Trophoblast cell (in vitro differentiated cells and primary cell): ENCODE measurements around the gene CD2.

Experiments used
- DNase-seq, 2 donors: peaks; one replicate each; pipeline ENCODE4 v3.0.0-alpha.2; 2016
- H2AFZ ChIP-seq: 2 replicates; pipeline ENCODE4 v1.6.1; 2013; ENCODE audit warnings: low read length, moderate library complexity, mild to moderate bottlenecking; ENCODE audit not compliant: insufficient read depth, poor library complexity
- H2AK5ac ChIP-seq: 2 replicates; pipeline ENCODE4 v1.6.1; 2013; ENCODE audit warnings: mild to moderate bottlenecking, low read length
- H2BK120ac ChIP-seq: 2 replicates; pipeline ENCODE4 v1.6.1; 2013; ENCODE audit warnings: low read length, mild to moderate bottlenecking, moderate library complexity; ENCODE audit not compliant: insufficient read depth, poor library complexity
- H2BK12ac ChIP-seq: 2 replicates; pipeline ENCODE4 v1.6.1; 2013; ENCODE audit warnings: mild to moderate bottlenecking, low read length, moderate library complexity
- H2BK5ac ChIP-seq: 2 replicates; pipeline ENCODE4 v1.6.1; 2013; ENCODE audit warnings: low read length, low read depth, moderate library complexity, mild to moderate bottlenecking; ENCODE audit not compliant: poor library complexity
- H3K14ac ChIP-seq: 2 replicates; pipeline ENCODE4 v1.6.1; 2013; ENCODE audit warnings: mild to moderate bottlenecking, low read length
- H3K18ac ChIP-seq: 2 replicates; pipeline ENCODE4 v1.6.1; 2013; ENCODE audit warnings: mild to moderate bottlenecking, low read length
- H3K23ac ChIP-seq: 2 replicates; pipeline ENCODE4 v1.6.1; 2013; ENCODE audit warnings: low read length
- H3K27ac ChIP-seq: 2 replicates; pipeline ENCODE4 v1.5.1; 2013; ENCODE audit warnings: low read depth, mild to moderate bottlenecking, inconsistent platforms, low read length, moderate library complexity
- H3K27me3 ChIP-seq: 2 replicates; pipeline ENCODE4 v1.6.1; 2013; ENCODE audit warnings: inconsistent platforms, mild to moderate bottlenecking, low read length, moderate library complexity; ENCODE audit not compliant: insufficient read depth
- H3K36me3 ChIP-seq, 2 experiments: 1 replicate in 1 of 2; 2 replicates in 1 of 2; pipeline ENCODE4 v1.6.1; 2013; ENCODE audit warnings: low read length in 2 of 2, mild to moderate bottlenecking in 2 of 2, moderate library complexity in 1 of 2; ENCODE audit not compliant: insufficient read depth in 2 of 2, control insufficient read depth in 1 of 2
- H3K4ac ChIP-seq: 2 replicates; pipeline ENCODE4 v1.6.1; 2013; ENCODE audit warnings: low read depth, mild to moderate bottlenecking, low read length, moderate library complexity
- H3K4me1 ChIP-seq, 2 experiments: 1 replicate in 1 of 2; 2 replicates in 1 of 2; pipeline ENCODE4 v1.6.1; 2013; ENCODE audit warnings: low read length in 2 of 2, mild to moderate bottlenecking in 2 of 2, moderate library complexity in 1 of 2; ENCODE audit not compliant: insufficient read depth in 2 of 2, control insufficient read depth in 1 of 2
- H3K4me2 ChIP-seq: 2 replicates; pipeline ENCODE4 v1.6.1; 2013; ENCODE audit warnings: inconsistent platforms, mild to moderate bottlenecking, low read length, moderate library complexity
- H3K4me3 ChIP-seq: 2 replicates; pipeline ENCODE4 v1.5.1; 2013; ENCODE audit warnings: mild to moderate bottlenecking, low read depth, low read length, inconsistent platforms
- H3K79me1 ChIP-seq: one replicate; pipeline ENCODE4 v1.6.1; 2013; ENCODE audit warnings: low read length
- H3K79me2 ChIP-seq: 2 replicates; pipeline ENCODE4 v1.6.1; 2013; ENCODE audit warnings: low read length, mild to moderate bottlenecking; ENCODE audit not compliant: control insufficient read depth, insufficient read depth, poor library complexity
- H3K9ac ChIP-seq: 2 replicates; pipeline ENCODE4 v1.6.1; 2013; ENCODE audit warnings: mild to moderate bottlenecking, low read length
- H3K9me3 ChIP-seq: 2 replicates; pipeline ENCODE4 v1.6.1; 2013; ENCODE audit warnings: low read depth, mild to moderate bottlenecking, control low read depth, inconsistent platforms, low read length; ENCODE audit not compliant: insufficient read depth
- H4K12ac ChIP-seq: 2 replicates; pipeline ENCODE4 v1.6.1; 2013; ENCODE audit warnings: low read depth, mild to moderate bottlenecking, low read length, moderate library complexity
- H4K8ac ChIP-seq: 2 replicates; pipeline ENCODE4 v1.6.1; 2013; ENCODE audit warnings: low read depth, mild to moderate bottlenecking, low read length, moderate library complexity
- H4K91ac ChIP-seq: one replicate; pipeline ENCODE4 v1.6.1; 2013; ENCODE audit warnings: low read depth, mild to moderate bottlenecking, low read length, moderate library complexity
- WGBS: extraction: QIAGEN DNeasy Blood & Tissue Kit; methylation state at CpG from one replicate; pipeline ENCODE4 v1.1.7; 2013; ENCODE audit warnings: missing lambda C conversion rate; ENCODE audit not compliant: insufficient read length, insufficient coverage; ENCODE audit errors: extremely low coverage; 5-methylcytosine and 5-hydroxymethylcytosine counted together

CD2 gene

GRCh38 chr1:116769561-116769977, 15.3 kb downstream of the CD2 start:
- no peak overlapping the region for H3K9ac ChIP-seq

GRCh38 chr1:116769994-116770393, 15.8 kb downstream of the CD2 start:
- H4K8ac ChIP-seq, result no peak overlapping the region
- no CpG with 5 or more reads among the region's 9 CpGs for WGBS

More at GRCh38 chr1:116769561-116769977, 15.3 kb downstream of the CD2 start:
- Histone ChIP-seq H3K36me3 (no peaks in the 10 kb centered on the region), H3K14ac (no peak overlapping the region), H2AK5ac (no peak overlapping the region), H3K79me1 (no peaks in the 10 kb centered on the region), H3K27ac (no peak overlapping the region), H3K4ac (no peak overlapping the region), H3K18ac (no peak overlapping the region), H2BK12ac (no peak overlapping the region), H2AFZ (no peak overlapping the region), H3K4me1 (no peaks in the 10 kb centered on the region), H3K27me3 (no peaks in the 10 kb centered on the region), H4K91ac (no peak overlapping the region), H3K23ac (no peak overlapping the region), H2BK120ac (no peak overlapping the region), H4K8ac (no peak overlapping the region), H2BK5ac (no peak overlapping the region), H3K4me3 (no peak overlapping the region), H4K12ac (no peak overlapping the region), H3K4me2 (no peak overlapping the region), H3K79me2 (no peaks in the 10 kb centered on the region), H3K9me3 (peaks cover 6% of the 10 kb centered on the region)
- no CpG with 5 or more reads among the region's 1 CpG for WGBS
- no peak for DNase-seq

DNA sequence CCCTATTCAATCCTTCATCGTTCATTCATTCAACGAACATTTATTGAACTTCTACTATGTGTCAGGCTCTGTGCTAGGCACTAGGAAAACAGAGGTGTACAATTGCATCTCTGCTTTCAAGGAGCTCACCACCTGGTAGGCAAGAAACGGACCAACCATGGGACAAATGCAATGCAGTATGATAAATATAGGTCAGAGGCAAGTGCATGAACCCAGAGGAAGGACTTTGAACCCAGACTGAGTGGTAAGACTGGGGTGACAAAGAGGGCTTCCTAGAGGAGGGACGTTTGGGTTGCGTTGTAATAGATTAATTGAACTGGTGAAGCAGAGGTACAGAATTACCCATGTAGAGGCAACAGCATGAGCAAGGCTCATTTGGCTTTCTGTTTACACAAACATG, 16.4 kb downstream of the CD2 start:
- no peak overlapping the region for H3K9ac ChIP-seq
- H3K18ac ChIP-seq, result no peak overlapping the region
- H3K4me1 ChIP-seq, result no peaks in the 10 kb centered on the region
- H3K79me1 ChIP-seq, result no peaks in the 10 kb centered on the region
- no peak overlapping the region for H4K8ac ChIP-seq
- no peaks in the 10 kb centered on the region for H3K27me3 ChIP-seq
- WGBS, result 100% methylated on average over 2 of the region's 5 CpGs
- no peak overlapping the region for H4K12ac ChIP-seq
- no peak overlapping the region for H2AK5ac ChIP-seq
- DNase-seq, result no peak
- peaks cover 3% of the 10 kb centered on the region for H3K9me3 ChIP-seq
- H3K36me3 ChIP-seq, result no peaks in the 10 kb centered on the region
- no peaks in the 10 kb centered on the region for H3K79me2 ChIP-seq
- no peak overlapping the region for H3K14ac ChIP-seq
- H2BK12ac ChIP-seq, result no peak overlapping the region
- H3K4me2 ChIP-seq, result no peak overlapping the region
- H3K4me3 ChIP-seq, result no peak overlapping the region
- no peak overlapping the region for H2AFZ ChIP-seq
- H2BK120ac ChIP-seq, result no peak overlapping the region
- H3K23ac ChIP-seq, result no peak overlapping the region
- H2BK5ac ChIP-seq, result no peak overlapping the region
- no peak overlapping the region for H4K91ac ChIP-seq
- H3K4ac ChIP-seq, result no peak overlapping the region
- H3K27ac ChIP-seq, result no peak overlapping the region

More at GRCh38 chr1:116769994-116770393, 15.8 kb downstream of the CD2 start:
- Histone ChIP-seq H3K79me2 (no peaks in the 10 kb centered on the region), H3K9ac (no peak overlapping the region), H3K14ac (no peak overlapping the region), H3K4me2 (no peak overlapping the region), H3K36me3 (no peaks in the 10 kb centered on the region), H3K4ac (no peak overlapping the region), H4K91ac (no peak overlapping the region), H3K9me3 (peaks cover 6% of the 10 kb centered on the region), H3K4me3 (no peak overlapping the region), H2BK5ac (no peak overlapping the region), H3K27me3 (no peaks in the 10 kb centered on the region), H3K4me1 (no peaks in the 10 kb centered on the region), H2BK120ac (no peak overlapping the region), H2BK12ac (no peak overlapping the region), H2AK5ac (no peak overlapping the region), H3K23ac (no peak overlapping the region), H2AFZ (no peak overlapping the region), H3K18ac (no peak overlapping the region), H3K79me1 (no peaks in the 10 kb centered on the region), H3K27ac (no peak overlapping the region), H4K12ac (no peak overlapping the region)
- DNase-seq, result no peak

- Histone ChIP-seq H3K4me2 (no peak overlapping the region), H3K27me3 (no peaks in the 10 kb centered on the region), H4K12ac (no peak overlapping the region), H2AK5ac (no peak overlapping the region), H3K23ac (peak overlapping the region; percentile 93), H3K9me3 (no peaks in the 10 kb centered on the region), H2BK12ac (no peak overlapping the region), H2AFZ (no peak overlapping the region), H3K79me1 (no peaks in the 10 kb centered on the region), H4K91ac (no peak overlapping the region), H3K4me1 (no peaks in the 10 kb centered on the region), H3K79me2 (no peaks in the 10 kb centered on the region), H2BK5ac (no peak overlapping the region), H3K4me3 (no peak overlapping the region), H3K9ac (no peak overlapping the region), H3K36me3 (no peaks in the 10 kb centered on the region), H3K14ac (no peak overlapping the region), H3K4ac (no peak overlapping the region), H3K27ac (no peak overlapping the region), H3K18ac (no peak overlapping the region), H2BK120ac (no peak overlapping the region), H4K8ac (no peak overlapping the region)
- no CpG with 5 or more reads among the region's 2 CpGs for WGBS
- DNase-seq, result no peak
Measured at GRCh38 chr1:116771997-116772647, 17.9 kb downstream of the CD2 start.
